GM19328 (cell line): ENCODE data around the gene UVSSA.

Source experiments
- ATAC-seq: cut with Tn5 transposase; IDR thresholded peaks from one replicate; pipeline ENCODE4 v1.9.1; 2021; ENCODE audit warnings: mild to moderate bottlenecking, moderate library complexity; ENCODE audit not compliant: unreplicated experiment

The UVSSA gene

DNA sequence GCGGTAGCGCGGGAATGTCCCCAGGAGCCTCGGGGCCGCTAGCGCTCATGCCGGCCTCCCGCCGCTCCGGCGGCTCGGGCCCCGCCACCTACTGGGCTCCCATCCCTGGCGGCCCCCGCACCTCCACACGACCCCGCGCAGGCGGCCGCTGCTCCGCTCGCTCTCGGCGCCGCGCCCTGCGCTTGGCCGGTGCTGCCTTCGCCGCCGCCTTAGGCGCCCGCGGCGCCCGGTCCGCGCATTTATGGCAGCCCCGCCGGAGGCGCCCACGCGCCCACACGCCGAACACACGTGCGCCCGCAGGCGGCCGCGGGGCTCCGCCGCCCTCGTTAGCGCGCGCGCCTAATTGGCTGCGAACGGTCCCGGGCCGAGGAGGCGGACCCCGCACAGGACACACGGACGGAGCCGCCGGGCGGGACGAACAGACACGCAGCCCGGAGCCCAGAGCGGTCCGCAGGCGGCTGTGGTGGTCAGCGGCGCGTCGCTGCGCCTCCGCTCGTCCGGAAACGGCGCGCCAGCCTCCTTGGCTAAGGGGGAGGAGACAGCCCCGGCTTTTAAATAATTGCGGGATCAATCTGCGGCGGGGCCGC lies 59.5 kb downstream of the UVSSA start, which contains the start of gene NKX1-1:
Gene NKX1-1 (minus strand): TSS at position 49 of the 587 bp plus-strand sequence. CDS start 0 bp downstream, at position 49.
- no peak for ATAC-seq

GRCh38 chr4:1406981-1407656 lies 60.1 kb downstream of the UVSSA start:
- no peak for ATAC-seq

- ATAC-seq, result no peak
These were observed 60.8 kb downstream of the UVSSA start for GRCh38 chr4:1407657-1408333.

- ATAC-seq, result no peak
These were observed 61.4 kb downstream of the UVSSA start for GRCh38 chr4:1408418-1408817.

- ATAC-seq, result no peak
These were observed 62.1 kb downstream of the UVSSA start for GRCh38 chr4:1409079-1409478.

DNA sequence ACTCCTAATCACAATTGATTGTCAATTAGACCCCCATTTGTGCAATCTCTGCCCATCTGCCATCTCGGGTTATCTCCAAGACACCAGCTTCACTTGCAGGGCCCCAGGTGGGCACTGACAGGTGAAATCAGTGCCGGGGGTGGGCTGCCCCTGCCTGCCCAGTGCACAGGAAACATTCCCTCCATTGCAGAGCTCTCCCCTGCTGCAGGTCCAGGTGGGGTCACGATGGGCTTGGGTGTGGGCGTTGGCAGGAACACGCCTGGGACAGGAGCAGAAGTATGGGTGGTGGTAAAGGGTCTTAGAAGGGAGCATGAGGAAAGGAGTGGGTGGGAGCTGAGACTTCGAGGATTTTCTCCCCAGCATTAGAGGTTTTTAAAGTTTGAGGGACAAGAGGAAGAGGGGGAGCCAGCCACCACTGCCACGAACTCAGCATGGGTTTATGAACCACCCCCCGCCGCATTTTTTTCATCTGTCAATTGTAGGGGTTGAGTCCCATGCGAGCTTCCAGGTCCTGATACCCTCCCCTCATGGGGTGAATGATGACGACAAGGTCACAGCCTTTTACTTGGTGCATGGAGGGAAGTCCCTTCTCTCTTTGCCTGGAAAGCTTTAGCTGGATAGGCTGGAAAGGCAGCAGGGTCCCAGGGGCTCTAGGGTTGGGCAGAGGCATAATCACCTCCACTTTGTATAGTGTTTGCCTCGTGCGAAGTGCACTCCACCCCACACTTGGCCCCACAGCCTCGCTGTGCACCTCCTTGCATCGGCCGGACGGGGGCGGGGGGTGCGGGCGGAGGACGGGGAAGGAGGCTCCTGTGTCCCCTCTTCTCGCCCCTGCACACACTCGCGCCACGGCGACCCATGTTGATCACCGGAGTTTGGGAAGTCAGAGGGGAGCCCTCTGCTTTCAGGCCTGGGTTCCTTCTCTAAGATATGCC lies 62.8 kb downstream of the UVSSA start:
- no peak for ATAC-seq

- no peak for ATAC-seq
These were observed 63.7 kb downstream of the UVSSA start for GRCh38 chr4:1410491-1411325.

DNA sequence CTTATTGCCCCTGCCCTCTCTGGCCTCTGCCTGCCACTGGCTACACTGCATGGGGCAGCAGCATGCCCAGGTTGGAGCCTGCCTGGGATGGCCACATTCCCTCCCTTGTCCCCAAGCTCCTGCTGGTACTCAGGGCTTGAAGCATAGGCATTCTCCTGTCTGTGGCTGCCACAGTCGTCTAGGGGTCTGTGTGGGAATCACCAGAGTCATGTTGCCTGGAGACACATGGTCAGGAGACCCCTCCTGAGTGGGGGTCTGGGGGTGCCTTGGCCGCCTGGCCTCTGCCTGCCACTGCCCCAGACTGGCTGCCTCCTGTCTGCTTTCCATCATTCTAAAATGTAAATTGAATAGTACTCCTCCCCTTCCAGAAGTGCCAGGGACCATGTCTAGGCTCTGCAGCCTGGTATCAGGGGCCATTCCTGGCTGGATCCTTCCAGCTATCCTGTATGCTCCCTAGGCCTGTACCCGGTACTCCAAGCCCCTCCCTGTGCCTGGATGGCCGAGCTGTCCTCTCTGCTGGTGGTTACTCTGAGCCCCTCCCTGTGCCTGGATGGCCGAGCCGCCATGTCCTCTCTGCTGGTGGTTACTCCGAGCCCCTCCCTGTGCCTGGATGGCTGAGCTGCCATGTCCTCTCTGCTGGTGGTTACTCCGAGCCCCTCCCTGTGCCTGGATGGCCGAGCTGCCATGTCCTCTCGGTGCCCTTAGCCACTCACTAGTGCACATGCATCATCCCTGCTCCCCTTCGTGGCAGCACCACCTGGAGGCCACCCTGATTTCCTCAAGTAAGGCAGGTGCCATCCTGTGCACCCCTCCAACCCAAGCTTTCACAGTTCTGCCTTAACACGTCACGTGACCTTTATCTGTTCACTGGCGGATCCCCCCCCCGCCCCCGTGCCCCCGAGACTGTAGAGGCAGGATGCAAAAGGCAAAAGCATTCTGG lies 64.7 kb downstream of the UVSSA start:
- no peak for ATAC-seq

DNA sequence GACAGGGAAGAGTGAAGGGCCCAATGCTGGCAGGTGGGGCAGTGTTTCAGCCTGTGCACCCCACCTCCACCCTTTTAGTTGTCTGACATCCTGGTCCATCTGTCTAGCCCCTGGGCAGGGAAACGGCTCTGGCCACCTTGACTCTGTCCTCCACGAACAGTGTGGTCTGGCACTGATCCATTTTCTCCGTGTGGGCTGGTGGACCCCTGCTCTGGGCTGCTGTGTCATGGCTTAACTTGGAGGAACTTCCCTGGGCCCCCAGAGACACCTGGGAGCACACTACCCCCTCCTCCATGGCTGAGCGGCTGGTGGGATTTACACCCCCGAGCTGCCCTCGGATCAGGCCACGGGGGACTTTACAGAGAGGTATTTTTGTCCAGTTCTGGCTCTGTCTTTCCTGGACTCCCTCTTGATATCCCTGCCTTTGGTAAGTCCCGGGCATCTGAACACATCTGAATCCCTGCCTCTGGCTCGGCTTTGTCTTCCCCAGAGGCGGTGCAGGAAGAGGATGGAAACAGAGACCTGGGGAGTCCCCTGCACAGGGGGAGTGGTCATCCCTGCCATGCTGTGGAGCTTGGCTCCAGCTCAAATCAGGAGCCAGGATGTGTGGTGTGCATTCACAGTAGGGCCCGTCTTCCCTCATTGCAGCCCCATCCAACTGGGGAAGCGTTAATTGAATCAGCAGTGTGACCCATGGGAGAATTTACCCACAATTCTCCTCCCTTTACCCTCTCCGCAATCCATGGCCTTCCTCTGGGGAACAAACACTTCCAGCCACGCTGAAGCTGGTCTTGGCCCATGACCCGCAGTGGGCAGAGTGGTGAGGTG lies 65.6 kb downstream of the UVSSA start:
- ATAC-seq, result no peak

DNA sequence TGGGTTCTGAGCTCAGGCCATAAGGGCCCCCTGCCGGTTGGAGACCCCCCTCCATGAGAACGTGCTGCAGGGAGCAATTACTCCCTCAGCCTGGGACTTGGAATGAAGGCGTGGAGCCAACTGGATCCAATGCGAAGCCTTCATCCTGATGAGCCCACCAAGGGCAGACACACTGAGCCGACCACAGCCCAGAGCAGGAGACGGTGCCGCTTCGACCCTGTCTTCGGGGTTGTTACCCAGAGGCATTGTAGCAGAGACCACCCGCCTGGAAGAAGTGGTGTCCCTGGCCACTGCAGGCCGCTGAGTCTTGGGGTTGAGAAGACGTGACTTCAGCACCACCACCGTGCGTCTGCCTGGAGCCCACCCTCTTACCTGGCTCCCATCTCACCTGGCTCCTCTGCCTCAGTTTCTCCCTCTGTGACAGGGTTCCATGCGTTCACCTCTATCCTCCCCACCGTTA lies 66.2 kb downstream of the UVSSA start:
- no peak for ATAC-seq

- no peak for ATAC-seq
These were observed 66.9 kb downstream of the UVSSA start for GRCh38 chr4:1413687-1414479.

DNA sequence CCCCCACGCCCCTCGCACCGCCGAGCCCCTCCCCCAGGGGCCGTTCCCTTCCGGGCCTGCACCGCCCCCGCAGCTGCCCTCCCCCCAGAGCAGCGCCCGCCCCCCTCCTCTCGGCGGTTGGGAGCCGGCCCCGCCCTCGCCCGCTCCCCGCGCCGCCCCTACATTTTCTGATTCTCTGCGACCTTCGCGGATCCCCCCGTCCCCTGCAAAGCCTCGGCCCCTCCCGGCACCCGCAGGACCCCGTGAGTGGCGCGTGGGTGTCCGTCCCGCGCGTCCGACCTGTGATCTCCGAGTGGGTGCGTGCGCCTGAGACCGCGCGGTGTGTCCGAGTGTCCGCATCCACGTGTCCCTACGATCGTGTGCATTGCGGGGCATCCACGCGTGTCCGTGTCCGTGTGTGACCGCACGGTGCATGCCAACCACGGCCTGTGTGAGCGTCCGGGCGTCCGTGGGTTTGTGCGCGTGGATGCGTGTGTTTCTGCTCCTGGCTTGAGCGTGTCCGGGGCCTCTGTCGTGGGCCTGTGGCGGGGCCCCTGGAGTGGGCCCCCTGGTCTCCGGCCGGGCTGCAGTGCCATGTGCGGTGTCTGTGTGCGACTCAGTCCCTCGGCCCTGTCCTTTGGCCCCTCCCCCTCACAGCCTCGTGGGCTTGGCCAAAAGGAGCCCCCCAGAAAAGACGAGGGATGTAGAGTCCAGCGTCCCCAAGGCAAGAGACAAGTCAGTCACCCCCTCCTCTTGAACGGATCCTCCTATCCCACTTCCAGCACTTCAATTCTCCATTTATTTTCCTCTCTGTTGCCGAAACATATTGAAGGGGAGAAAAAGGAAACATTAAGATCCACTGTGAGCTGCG lies 68.0 kb downstream of the UVSSA start:
- no peak for ATAC-seq

DNA sequence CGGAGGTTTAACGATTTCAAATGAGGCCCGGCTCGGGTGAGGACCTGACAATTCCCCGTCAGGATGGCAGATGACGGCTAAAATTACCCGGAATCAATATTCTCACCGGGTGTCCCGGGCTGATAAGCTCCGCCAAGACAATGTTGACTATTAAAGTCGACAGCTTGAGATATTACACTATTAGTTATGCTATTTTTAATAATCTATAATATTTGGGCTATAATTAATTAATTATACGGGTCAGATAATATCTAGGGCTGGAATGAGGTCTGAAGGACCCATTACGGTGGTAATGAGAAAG lies 68.6 kb downstream of the UVSSA start:
- no peak for ATAC-seq

DNA sequence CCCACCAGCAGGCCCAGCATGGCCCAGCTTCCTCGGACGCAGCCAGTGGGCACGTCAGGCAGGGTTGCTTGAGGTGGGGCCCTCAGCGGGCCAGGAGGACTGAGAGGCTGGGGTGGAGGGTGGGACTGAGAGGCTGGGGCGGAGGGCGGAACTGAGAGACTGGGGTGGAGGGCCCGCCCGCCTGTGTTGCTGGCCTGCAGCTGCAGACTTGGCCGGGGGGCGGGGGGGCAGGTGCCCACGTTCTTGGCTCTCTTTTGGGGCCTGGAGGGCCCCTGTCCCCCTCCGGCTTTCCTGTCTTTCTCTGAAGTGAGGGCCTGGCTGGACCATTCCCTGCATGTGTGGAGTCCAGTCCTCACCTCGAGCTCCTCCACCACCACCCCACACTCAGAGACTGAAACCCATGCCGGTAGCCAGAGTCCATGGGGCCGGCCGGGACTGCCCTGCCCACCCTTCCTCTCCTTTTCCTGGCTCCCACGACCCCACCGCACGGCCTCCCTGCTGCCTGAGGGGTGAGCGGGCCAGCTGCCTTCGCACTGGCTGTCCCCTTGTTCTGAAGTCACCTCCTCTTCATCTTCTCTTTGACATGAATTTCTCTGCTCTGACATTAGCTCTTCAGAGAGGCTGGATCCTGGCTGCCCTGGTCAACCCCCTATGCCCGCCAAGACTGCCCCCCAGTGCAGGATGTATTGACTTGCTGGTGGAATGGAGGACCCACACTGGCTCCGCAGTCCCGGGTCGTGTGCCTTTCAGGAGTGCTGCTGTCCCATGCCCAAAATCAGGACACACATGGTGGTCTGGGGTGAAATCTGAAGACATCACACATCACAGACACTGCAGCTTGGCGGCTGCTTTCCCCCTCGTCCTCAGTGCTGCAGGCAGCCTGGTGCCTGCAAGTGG lies 69.3 kb downstream of the UVSSA start:
- ATAC-seq, result no peak

- ATAC-seq, result no peak
These were observed 69.9 kb downstream of the UVSSA start for GRCh38 chr4:1416948-1417260.
